Stimulated activated CD8-positive, alpha-beta memory T cell treated with anti-CD3 and anti-CD28 coated beads, Interleukin-7, amount 100 ng/mL, for 24 hours (primary cell): ENCODE measurements around the gene SIAH2.

Source experiments
- DNase-seq: peaks from one replicate; pipeline ENCODE4 v3.0.0-alpha.2; 2020; ENCODE audit warnings: low read depth

SIAH2 gene

DNA sequence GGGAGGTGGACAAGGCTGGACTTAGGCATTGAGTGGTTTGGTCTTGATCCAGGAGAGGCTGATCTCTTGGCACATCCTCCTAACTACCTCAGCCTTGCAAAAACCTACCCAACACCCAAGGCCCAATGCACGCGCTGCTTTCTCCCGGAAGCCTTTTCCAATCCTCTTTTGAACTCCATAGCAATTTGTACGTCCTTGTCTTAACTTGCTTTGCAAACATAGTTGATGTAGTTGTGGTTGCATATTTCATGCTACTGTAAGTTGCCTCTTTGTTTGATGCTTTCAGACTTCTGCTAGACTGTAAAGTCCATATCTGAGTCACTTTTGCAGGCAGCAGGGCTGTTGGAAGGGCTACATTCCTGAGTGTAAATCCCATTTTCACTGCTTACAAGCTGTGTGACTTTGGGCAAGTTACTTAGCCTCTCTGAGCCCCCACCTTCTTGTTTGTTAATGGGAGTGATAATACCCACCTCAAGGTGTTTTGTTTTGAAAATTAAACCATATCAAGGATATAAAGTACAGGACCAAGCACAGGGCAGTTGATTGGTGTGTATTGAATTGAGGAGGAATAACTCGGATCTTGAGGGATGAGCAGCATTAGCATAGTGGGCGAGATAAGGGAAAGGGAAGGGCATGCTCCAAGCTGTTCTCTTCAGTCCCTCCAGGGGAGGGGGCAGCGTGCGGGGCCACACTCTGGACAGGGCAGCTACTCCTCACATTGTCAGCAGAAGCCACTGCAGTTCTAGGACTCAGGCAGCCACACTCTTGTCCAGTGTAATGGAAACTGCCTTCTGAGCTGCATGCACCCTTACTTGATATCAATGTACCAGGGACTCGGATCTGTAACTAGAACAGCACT lies 28.8 kb downstream of the SIAH2 start:
- no peak for DNase-seq

DNA sequence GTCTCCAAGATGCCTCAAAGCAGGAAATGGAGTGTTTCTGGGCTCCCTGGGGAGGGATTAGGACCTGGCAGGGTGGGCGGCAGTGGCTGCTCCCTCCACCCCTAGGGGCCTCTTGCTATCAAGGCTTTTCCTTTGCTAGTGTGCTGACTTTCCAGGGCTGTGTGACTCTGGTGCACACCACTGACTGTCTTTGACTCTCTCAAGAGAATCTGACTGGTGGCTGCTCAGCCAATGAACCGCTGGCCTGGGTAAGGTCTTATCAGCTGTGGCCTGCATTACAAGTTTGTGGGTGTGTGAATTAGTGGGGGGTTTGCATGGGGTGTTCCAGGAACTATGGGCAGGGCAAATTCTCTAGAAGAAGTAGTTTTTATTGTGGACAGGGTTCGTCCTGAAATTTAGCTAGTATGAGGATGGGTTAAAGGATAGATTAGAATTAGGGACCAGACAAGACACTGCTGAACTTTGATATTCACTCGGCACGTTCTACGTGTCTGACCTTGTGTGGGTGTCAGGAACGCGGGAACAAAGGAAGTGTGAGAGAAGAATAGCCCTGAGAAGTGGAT lies 29.5 kb downstream of the SIAH2 start:
- no peak for DNase-seq

DNA sequence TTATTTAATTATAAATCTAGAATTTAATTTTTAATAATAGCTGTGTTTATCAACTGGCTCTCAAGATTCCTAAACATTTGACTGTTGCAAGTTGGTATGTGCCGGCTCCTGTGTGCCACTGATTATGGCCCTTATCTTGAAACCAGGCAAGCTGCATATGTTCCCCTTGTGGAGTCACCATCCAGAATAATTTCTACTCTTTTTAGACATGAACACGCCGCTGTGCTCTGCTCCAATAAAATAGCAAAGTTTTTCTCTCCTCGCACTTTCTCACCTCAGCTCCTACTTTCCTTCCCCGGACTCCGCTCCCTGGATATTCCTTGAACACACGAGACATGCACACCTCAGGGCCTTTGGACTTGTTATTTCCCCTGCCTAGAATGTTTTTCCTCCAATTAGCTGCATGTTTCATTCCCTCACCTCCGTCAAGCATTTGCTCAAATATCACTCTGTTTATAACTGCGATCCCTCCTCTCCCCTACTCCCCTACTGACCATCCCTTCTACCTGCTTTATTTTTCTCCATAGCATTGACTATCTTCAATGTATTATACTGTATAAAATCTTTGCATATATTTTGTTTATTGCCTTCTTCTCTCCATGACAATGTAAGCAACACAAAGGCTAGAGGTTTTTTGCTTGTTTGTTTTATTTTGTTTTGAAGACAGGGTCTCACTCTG lies 33.1 kb downstream of the SIAH2 start:
- DNase-seq: no peak

DNA sequence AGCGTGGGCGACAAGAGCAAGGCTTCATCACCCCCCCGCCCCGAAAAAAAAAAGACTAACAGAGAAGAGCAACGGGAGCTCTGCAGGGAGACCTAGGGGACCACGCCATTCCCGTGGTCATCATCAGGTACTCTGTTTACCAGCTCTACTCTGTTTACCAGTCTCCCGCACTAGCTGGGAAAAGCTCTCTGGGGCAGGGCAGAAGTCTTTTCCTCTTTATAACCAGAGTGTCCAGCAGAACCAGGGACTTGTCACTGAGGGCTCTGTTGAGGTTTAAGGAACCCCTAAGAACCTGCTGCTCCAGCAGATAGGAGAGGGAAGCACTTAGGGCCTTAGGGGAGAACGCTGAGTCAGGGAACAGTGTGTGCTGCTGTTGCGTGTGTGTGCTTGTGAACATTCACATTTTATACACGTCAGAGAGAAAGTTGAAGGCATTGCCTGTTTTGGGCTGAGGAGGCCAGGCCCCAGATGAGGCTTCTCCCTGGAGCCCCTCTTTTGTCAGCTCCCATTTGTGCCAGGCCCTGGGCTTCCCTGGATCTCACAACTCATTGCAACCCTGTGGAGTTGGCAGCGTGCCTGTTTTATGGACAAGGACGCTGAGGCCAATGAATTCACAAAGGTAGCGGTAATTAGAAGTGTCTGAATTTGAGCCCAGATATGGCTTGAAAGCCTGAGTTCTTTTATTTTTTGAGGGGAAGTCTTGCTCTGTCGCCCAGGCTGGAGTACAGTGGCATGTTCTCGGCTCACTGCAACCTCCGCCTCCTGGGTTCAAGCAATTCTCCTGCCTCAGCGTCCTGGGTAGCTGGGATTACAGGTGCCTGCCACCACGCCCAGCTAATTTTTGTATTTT lies 35.1 kb downstream of the SIAH2 start:
- no peak for DNase-seq

DNA sequence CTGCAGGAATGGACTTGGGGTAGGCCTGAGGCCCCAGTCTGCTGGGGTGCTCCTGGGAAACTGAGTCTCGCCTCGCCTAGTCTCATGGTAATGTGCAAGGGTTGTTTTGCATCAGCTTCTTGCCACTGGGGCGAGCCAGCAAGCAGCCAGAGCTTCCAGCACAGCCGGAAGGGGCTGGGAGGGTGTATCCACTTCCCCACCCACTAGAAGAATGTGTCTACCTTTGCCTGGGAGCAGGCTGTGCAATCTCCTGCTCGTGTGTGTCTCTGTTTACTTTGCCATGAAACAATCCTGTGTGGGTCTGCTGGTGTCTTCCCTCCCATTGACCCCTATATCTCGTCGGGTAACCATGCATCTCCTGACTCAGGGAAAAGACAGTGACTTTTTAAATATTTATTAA lies 37.4 kb downstream of the SIAH2 start:
- no peak for DNase-seq

DNA sequence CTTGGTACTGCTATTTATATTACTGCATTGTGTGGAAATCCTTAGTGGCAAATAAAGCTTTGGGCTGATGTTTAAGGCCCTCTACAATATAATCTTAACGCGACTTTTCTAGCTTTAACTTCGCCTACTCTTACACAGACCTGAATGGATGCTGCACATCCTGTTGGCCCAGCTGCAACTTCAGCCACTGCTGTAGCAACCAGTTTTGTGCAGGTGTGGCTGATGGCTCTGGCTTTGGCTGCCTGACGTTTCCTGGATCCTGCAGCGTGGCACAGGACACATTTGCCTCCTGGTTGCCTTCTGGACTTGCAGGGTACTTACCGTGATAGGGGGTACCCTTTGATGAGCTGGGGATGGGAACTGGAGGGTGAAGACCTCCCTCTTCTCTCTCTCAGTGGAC lies 39.0 kb downstream of the SIAH2 start:
- DNase-seq: no peak

DNA sequence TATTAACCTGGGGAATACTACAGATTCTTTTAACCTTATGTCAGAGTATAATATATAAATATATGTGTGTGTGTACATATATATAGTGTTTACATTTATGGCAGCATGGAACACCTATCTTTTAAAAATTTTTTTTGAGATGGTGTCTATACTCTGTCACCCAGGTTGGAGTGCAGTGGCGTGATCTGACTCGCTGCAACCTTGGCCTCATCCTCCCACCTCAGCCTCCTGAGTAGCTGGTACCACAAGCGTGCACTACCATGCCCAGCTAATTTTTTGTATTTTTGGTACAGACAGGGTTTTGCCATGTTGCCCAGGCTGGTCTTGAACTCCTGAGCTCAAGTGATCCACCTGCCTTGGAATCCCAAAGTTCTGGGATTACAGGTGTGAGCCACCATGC lies 40.7 kb downstream of the SIAH2 start:
- DNase-seq: no peak

DNA sequence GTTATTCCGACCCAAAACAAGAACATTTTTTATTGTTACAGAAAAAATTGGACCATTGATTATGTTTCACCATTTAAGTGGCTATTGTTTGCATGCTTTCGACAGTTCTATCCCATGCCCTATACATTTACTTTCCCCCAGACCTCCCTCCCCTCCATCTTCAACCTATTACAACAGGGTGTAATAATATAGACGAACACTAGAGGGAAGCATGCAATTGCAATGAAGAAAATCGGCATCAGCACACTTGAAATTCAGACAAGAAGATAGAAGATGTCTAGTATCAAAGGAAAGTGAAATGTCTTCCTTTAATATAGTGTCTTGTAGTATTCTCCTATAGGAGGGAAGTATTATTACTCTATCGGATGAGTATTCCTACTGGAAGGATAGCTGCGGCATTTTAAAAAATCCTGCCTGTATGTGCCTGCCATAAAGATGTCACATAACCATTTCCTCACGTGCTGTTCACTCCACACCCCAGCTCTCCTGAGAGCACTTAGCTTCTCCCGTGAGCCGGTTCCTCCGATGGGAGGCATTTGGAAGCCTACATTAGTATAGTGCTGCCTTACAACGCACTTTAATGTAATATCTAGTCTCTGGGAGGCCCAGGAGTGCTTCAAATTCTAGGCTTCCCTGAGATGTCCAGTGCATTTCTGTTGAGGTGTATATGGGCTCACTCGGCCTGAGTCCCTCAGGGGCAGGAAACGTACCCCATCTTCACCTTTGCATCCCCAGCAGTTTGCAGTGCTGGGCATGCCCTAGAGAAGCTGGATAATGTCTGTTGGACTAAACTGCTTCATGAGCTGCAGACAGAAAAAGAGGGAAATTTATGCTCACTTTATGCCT lies 41.5 kb downstream of the SIAH2 start:
- DNase-seq: no peak

DNA sequence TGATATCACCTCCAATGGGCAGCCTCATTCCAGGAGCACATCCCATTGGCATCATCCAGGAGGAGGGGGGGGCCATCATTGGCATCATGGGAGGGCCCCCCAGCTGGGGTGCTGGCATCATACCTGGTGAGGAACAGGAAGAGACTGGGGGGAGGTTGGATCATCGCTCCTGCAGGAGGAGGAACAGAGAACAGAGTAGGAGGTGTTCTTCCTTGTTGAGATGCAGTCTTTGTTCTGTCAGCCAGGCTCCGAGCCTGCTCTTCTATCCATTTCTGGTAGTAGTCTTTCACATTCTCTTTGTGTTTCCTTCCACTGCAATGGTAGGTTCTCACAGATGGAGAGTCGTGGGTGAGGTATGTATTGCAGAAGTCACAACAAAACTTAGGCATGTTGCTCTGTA lies 42.5 kb downstream of the SIAH2 start:
- DNase-seq: no peak

DNA sequence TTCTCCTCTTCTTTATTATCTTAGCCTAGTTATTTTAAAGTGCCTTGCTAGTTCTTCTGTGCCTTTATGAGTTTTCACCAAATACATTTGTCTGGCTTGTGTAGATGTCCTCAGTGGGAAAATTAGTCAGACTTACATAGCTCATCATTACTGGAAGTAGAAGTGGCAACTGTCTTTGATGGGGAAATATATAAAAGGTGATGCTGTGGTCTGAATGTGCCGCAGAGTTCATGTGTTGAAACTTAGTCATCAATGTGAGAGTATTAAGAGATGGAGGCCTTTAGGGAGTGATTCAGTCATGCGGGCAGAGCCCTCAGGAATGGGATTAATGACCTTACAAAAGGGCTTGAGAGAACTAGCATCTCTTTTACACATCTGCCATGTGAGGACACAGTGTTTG lies 52.9 kb downstream of the SIAH2 start:
- DNase-seq: no peak

DNA sequence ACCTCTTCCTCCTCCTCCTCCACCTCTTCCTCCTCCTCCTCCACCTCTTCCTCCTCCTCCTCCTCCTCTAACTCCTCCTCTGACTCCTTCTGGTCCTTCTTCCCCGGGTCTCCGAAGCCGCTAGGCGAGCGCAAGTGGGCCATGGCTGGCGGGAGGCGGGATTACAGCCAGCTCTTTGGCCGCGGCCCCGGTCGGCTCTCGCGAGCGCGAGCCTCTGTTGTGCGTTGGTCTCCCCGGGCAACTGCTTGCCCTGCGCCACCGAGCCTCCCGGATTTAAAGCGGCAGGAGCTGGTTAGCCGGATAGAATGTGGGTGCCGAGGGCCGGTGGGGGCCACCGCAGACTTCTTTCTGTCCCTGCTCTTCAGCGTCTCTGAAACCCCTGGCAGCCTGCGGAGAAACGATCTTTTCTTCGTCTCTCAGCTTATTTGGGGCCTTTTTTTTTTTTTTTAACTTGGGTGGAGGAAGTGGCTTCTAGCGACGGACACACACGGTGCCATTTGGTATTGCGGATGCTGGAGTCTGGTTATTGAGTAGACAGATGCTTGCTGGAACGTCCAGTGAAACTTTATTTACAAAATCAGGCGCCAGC lies 59.1 kb downstream of the SIAH2 start, which contains the start of gene ERICH6:
TSS of gene ERICH6 (minus strand) at position 165 of the 589 bp plus-strand sequence. CDS start at position 143, 22 bp downstream.
- peak; percentile 62 for DNase-seq

DNA sequence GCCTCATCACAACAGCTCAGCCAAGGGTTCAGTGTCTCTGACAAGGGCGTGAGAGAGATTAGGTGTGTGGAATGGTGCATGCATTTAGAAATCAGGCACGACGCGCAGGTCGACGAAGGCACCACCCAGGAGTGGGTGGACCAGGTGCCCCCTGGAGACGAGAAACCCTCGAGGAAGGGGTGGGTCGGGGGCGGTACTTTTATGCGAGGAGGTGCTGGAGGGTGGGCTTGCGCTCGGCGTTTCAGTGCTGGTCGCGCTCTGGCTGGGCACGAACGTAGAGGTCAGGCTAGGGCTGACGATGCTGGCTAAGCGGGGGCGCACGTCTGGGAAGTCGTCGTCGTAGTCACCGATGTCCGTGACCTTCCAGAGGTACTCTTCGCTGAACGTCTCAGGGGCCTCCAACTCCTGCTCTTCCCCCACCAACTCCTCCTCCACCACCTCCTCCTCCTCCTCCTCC lies 59.6 kb downstream of the SIAH2 start:
- DNase-seq: no peak

DNA sequence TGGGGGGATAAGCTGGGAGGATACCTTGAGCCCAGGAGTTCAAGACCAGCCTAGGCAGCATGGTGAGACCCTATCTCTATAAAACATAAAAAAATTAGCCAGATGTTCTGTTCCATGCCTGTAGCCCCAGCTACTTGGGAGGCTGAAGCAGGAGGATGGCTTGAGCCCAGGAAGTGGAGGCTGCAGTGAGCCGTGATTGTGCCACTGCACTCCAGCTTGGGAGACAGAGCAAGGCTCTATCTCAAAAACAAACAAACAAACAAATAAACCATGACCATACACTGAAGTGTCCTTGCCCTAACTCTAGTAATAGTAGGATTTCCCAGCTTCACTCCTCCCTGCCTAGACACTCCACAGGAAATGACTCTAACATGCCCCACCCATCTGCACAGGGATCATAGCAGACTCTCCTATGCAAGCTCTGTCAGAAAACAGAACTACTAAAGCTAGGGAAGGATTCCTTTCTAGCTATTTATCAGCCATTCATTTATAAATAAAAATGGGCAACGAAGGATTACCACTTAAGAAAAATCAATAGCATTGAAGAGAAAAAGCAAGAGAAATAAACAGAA lies 63.8 kb downstream of the SIAH2 start:
- DNase-seq: no peak

DNA sequence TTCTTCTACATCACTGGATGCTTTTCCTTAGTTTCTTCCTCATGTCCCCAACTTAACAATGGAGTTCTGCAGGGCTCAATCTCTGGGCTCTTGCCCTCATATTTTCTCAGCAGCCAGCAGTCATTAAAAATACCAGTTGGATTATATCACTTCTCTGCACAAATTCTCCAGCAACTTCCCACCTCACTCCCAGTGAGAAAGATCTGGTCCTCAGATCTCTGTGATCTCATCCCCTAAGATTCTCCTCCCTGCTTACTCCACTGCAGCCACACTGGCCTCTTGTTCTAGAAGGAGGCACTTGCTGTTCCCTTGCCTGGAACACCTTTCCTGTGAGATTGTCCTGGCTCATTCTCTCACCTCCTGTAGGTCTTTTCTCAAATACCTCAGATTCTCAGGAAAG lies 65.3 kb downstream of the SIAH2 start:
- no peak for DNase-seq

DNA sequence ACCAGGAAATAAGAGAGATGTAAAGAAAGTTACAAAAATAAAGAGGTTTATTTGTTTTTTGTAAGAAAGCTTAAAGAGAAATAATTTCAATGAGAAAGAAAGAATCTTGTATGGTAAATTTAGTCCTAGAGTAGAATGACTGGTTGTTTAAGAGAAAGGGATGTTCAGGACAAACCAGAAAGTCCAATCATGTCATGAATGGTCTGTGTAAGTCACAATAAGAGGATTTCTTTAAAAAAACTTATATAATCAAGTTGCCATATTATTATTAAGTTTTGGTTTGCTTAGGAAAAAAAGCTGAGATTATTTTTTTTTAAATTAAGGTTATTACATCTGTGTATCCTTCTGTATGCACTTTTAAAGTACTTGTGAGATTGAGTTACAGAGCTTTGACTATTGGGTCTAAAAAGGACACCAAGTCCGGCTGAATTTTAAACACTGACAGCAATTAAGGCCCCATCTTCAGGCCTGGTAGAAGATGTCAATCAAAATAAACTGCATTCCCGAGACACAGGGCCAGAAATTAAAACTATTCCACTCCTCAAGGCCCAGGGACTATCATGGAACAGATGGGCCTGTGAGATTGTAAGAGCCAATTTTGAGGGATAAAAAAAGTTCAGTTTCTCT lies 71.4 kb downstream of the SIAH2 start:
- DNase-seq: no peak
